Retinal pigment epithelial cell (primary cell): ENCODE measurements around the gene ULK1.

Source experiments
- DNase-seq: peaks from one replicate; pipeline ENCODE4 v3.0.0-alpha.2; 2010; ENCODE audit warnings: low read depth
- H3K4me3 ChIP-seq: 2 replicates; pipeline ENCODE4 v1.5.1; 2011; ENCODE audit warnings: mild to moderate bottlenecking, low read length, control low read depth, moderate library complexity
- TF ChIP-seq, protein P1 (sequence below): conservative IDR thresholded peaks from 2 replicates; pipeline ENCODE4 v1.5.1; 2011; ENCODE audit warnings: low read depth, low read length, control low read depth, inconsistent platforms

Gene ULK1

GRCh38 chr12:131920157-131920508 lies 25.7 kb downstream of the ULK1 start:
- no peak overlapping the region for H3K4me3 ChIP-seq
- TF ChIP-seq, protein P1, sequence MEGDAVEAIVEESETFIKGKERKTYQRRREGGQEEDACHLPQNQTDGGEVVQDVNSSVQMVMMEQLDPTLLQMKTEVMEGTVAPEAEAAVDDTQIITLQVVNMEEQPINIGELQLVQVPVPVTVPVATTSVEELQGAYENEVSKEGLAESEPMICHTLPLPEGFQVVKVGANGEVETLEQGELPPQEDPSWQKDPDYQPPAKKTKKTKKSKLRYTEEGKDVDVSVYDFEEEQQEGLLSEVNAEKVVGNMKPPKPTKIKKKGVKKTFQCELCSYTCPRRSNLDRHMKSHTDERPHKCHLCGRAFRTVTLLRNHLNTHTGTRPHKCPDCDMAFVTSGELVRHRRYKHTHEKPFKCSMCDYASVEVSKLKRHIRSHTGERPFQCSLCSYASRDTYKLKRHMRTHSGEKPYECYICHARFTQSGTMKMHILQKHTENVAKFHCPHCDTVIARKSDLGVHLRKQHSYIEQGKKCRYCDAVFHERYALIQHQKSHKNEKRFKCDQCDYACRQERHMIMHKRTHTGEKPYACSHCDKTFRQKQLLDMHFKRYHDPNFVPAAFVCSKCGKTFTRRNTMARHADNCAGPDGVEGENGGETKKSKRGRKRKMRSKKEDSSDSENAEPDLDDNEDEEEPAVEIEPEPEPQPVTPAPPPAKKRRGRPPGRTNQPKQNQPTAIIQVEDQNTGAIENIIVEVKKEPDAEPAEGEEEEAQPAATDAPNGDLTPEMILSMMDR: no peak
- DNase-seq: no peak

DNA sequence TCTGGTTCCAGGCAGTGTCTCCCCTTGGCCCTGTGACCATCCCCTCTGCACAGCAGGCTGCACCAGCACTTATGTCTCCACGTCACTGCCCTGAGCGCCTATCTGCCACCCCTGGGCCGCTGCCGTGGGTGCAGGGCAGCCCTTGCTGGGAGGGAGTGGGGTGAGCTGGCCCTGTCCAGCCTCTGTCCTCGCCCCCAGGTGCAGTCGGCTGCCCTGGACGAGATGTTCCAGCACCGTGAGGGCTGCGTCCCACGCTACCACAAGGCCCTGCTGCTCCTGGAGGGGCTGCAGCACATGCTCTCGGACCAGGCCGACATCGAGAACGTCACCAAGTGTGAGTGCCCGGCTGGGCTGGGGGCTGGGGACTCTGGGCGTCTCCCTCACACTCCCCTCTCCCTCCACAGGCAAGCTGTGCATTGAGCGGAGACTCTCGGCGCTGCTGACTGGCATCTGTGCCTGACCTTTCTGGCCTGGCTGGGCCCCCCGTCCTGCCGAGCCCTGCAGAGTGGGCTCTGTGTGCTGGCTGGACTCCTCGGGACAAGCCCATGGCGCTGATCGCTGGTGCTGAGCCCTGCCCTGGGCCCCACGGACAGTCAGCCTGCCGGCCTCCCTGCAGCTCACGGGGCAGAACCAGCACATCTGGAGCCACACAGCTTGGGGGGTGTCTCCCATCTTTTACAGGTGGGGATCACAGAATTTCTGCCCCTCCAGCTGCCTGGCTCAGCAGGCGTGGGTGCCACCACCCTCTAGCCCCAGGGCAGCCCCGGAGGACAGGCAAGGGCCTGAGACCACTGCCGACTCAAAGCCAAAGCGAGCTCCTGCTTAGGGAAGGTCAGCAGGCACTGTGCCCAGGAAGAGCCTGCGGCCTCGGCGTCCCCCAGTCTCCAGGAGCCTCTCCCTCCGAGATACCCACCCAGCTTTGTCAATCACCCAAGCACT lies 26.7 kb downstream of the ULK1 start:
- TF ChIP-seq, protein P1: no peak
- no peak overlapping the region for H3K4me3 ChIP-seq
- DNase-seq: no peak

DNA sequence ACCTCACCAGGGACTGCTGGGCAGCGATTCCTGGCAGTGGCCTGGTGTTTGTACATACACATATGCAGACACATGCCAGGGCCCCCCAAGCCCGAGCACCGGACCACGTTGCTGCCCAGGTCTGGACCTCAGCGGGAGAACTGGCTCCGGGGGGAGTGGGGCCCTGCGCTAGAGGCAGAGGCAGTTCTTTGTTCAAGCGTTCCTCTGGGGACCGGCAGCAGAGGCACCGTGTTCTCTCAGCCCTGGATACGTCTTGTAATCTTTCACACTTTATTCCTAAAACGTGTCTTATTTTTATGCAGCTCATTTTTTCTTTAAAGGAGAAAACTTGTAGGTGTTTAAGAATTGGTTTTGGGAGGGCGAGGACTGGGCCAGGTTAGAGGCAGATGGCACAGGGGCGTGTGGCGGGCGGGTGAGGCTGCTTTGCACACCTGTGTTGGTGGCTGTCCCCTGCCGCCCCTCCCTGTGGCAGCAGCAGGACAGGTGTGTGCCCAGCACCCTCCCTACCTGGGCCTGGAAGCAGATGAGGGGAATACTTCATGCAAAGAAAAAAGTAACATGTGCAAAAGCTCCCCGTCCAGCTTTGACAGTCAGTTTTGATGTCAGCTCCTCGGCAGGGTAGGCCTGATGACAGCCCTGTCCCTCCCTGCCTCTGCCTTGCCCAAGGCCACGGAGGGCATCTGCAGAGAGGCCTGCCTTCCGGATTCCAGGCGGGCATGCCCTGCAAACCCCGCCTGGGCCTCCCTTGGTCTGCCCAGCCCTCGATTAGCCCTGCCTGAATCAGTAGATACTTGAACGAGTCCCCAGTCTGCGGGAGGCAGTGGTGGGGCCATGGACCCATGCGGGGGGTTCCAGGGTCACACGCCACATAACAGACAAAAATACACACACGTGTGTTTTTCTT lies 27.7 kb downstream of the ULK1 start:
- no peak for DNase-seq
- TF ChIP-seq, protein P1: no peak
- no peak overlapping the region for H3K4me3 ChIP-seq

DNA sequence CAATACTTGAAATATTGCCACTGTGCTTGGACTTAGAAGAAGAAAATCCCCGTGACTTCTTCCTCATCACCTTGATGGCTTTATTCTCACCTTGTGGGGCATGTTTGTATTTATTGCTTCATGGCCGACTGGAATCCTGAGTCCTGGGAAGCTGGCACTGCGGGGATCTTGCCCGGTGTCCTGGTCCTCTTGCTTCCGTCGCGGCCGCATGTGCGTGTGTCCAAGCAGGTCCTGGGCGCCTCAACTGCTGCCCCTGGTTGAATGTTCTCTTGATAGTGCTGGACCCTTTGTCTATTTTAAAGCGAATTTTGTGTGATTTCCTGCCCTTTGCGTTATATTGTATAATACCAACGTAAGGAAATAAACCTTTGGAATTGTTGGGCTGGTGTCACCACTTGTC lies 28.4 kb downstream of the ULK1 start:
- DNase-seq: no peak
- no peak overlapping the region for H3K4me3 ChIP-seq
- TF ChIP-seq, protein P1: no peak

DNA sequence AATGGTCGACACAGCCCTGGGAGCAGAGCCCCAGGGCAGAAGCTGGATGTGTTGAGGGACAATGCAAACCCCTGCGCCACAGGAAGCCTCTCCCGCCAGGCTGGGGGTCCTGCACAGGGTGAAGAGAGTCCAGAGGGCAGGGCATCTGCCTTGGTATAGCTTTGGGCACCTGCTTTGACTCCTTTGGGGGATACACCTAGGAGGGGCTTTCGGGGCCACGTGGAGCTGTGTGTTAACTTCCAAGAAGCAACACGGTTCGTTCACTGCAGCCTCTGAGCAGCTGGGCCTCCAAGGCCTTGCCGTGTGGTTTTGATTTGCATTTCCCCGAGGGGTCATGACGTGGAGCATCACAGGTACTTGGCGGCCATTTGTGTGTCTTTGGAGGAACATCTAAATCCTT lies 28.8 kb downstream of the ULK1 start:
- TF ChIP-seq, protein P1: no peak
- no peak overlapping the region for H3K4me3 ChIP-seq
- no peak for DNase-seq

GRCh38 chr12:131927110-131928079 lies 33.0 kb downstream of the ULK1 start:
- no peak for DNase-seq
- no peak overlapping the region for H3K4me3 ChIP-seq
- TF ChIP-seq, protein P1: no peak
